HCT116 (cell line): Measurements from ENCODE around the gene SPTB.

Experiments used
- YY1 ChIP-seq: IDR thresholded peaks from 2 replicates; pipeline ENCODE4 v1.6.1; 2011; ENCODE audit warnings: low read length, low read depth, moderate library complexity, mild to moderate bottlenecking; ENCODE audit not compliant: insufficient replicate concordance; ENCODE audit errors: extremely low read depth
- ZNF274 ChIP-seq: fragments of 200-500 bp; sonication (Bioruptor generic); IDR thresholded peaks from 2 replicates; pipeline ENCODE4 v1.6.1; 2014; ENCODE audit warnings: mild to moderate bottlenecking, low read depth, low read length, inconsistent platforms
- TF ChIP-seq, protein P1 (sequence below), 3 experiments: fragments of 200-600 bp in 1 of 3; sonication (generic) in 1 of 3; IDR thresholded peaks in 2 of 3; conservative IDR thresholded peaks in 1 of 3; 2 replicates each; pipeline ENCODE4 v1.5.1; 2012 to 2017; ENCODE audit warnings: low read depth in 2 of 3, low read length in 2 of 3, antibody characterized with exemption in 1 of 3, borderline replicate concordance in 1 of 3, control low read depth in 1 of 3, mild to moderate bottlenecking in 1 of 3, mixed read lengths in 1 of 3, mixed run types in 1 of 3, moderate library complexity in 1 of 3; ENCODE audit not compliant: insufficient read depth in 1 of 3

DNA sequence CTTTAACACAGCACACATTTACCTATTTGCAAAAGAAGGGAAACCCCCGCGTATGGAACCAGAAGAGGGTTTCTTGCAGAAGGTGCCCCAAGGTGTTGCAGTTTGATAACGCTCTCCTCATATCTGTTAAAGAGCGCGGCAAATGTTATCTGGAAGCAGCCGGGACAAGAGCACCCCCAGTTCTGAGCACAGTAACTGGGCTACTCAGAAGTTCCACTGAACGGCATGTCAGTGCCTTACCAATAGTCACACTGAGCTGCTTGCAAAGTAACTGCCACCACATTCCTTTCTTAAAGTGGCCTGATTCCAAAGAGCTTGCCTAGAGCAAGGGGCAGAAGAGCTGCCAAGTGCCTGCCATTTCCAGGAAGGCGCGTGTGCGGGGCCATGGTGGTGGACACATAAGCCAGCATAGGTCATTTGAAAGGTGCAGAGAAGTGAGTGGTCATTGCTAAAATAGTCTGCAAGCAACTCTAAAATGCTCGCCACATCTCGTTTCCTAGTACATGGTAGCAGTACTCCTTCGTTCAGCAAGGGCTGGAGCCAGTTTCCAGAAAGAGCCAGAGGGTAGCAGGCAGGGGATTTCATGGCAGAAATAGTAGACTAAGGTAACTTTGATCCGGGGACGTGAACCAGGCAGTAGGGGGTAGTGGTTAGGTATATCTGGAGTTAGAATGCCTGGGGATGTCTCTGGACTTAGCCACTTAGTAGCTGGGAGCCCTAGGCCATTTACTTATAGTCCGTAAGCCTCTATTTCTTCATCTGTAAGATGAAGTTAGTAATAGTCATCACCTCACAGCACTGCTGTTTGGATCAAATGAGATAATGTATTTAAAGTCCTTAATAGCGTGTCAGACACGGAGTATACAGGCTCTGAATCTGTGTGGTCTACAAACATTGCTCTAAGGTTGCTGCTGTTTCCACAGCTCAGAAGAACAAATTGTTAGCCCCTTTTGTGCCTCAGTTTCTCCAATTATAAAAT is 37.6 kb downstream of the SPTB start:
- TF ChIP-seq YY1 (no peak), ZNF274 (no peak)
- TF ChIP-seq, protein P1, sequence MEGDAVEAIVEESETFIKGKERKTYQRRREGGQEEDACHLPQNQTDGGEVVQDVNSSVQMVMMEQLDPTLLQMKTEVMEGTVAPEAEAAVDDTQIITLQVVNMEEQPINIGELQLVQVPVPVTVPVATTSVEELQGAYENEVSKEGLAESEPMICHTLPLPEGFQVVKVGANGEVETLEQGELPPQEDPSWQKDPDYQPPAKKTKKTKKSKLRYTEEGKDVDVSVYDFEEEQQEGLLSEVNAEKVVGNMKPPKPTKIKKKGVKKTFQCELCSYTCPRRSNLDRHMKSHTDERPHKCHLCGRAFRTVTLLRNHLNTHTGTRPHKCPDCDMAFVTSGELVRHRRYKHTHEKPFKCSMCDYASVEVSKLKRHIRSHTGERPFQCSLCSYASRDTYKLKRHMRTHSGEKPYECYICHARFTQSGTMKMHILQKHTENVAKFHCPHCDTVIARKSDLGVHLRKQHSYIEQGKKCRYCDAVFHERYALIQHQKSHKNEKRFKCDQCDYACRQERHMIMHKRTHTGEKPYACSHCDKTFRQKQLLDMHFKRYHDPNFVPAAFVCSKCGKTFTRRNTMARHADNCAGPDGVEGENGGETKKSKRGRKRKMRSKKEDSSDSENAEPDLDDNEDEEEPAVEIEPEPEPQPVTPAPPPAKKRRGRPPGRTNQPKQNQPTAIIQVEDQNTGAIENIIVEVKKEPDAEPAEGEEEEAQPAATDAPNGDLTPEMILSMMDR (IDR thresholded peaks at IDR 0.05 in 2 of 3, conservative IDR thresholded peaks at IDR 0.05 in 1 of 3; ENCODE audit: borderline replicate concordance in 1 of 3, insufficient read depth in 1 of 3, low read depth in 2 of 3, low read length in 2 of 3) = no peak
